Activated T-cell treated with anti-CD3 and anti-CD28 coated beads, Interleukin-2, amount 50 U/mL, for 48 hours (primary cell): Measurements from ENCODE around the gene SPINK2.

ENCODE experiments used
- DNase-seq, 2 experiments: peaks; one replicate each; pipeline ENCODE4 v3.0.0-alpha.2; 2020

Gene SPINK2

GRCh38 chr4:56799161-56799759 lies 22.2 kb downstream of the SPINK2 start:
- DNase-seq, result no peak

- DNase-seq, result no peak
These were observed 25.3 kb downstream of the SPINK2 start for GRCh38 chr4:56796211-56796610.

- DNase-seq, result no peak
These were observed 30.2 kb downstream of the SPINK2 start for GRCh38 chr4:56791316-56791715.

GRCh38 chr4:56790691-56791091 lies 30.8 kb downstream of the SPINK2 start:
- no peak for DNase-seq

GRCh38 chr4:56788081-56788480 lies 33.4 kb downstream of the SPINK2 start:
- DNase-seq, result no peak

GRCh38 chr4:56787380-56787779 lies 34.1 kb downstream of the SPINK2 start:
- no peak for DNase-seq

GRCh38 chr4:56786955-56787354 lies 34.5 kb downstream of the SPINK2 start:
- DNase-seq, result no peak

GRCh38 chr4:56783986-56784385 lies 37.5 kb downstream of the SPINK2 start:
- DNase-seq, result no peak

- DNase-seq, result no peak
These were observed 39.5 kb downstream of the SPINK2 start for GRCh38 chr4:56782019-56782418.

GRCh38 chr4:56773346-56773745 lies 48.2 kb downstream of the SPINK2 start:
- DNase-seq, result no peak

- DNase-seq, result no peak
These were observed 49.4 kb downstream of the SPINK2 start for GRCh38 chr4:56772134-56772533.

GRCh38 chr4:56768763-56769162 lies 52.7 kb downstream of the SPINK2 start:
- peak in 1 of 2 experiments; percentile 25 for DNase-seq

- no peak for DNase-seq
These were observed 53.2 kb downstream of the SPINK2 start for GRCh38 chr4:56768316-56768715.

GRCh38 chr4:56767567-56767966 lies 53.9 kb downstream of the SPINK2 start:
- no peak for DNase-seq

GRCh38 chr4:56764775-56765174 lies 56.7 kb downstream of the SPINK2 start:
- no peak for DNase-seq

GRCh38 chr4:56764223-56764622 lies 57.3 kb downstream of the SPINK2 start:
- no peak for DNase-seq

GRCh38 chr4:56762484-56763250 lies 58.8 kb downstream of the SPINK2 start:
- DNase-seq, result no peak

GRCh38 chr4:56760183-56760582 lies 61.3 kb downstream of the SPINK2 start:
- DNase-seq, result no peak
